ENCODE measurements around the gene CBLN4.

The CBLN4 gene

DNA sequence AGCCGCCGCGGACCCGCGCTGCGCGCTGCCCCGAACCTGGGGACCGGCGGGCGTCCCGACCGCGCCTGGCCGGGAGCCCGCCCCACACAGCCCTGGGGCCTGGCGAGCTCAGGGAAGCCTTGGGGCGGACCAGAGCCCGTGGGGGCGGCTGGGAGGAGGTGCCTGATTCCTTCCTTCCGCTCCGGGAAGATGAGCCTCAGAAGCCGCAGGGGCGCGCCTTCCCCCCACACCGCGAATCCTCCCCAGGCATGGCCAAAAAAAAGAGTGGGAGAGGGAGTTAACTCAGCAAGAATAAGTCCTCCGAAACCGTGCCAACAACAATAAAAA is at the start of gene CBLN4:
Gene CBLN4 (minus strand): TSS at position 131 of the 327 bp plus-strand sequence. CDS start 1,348 bp downstream, outside the sequence.
- POLR2A ChIA-PET: no interaction called here

DNA sequence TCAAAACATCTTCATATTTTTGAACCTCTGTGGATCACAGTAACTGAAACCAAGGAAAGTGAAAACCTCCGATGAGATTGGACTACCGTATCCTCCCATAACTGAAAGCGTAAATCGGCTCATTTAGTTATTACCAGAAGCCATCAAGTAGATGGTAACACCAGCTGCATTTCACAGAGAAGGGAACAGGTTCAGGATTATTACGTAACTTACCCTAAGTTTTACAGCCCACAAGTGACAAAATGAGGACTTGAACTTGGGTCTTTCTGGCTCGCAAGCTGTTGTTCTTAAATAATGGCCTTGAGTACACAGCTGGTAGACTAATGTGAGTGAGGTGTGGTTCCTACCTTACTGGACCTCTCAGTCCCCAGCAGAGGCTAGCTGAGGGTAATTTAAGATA is 37.9 kb upstream of the CBLN4 start:
- CTCF ChIA-PET: no interaction called here
- POLR2A ChIA-PET: no interaction called here
- DNase-seq (ENCODE audit: low read depth, low spot score): no peak
- TF ChIP-seq, protein P1, sequence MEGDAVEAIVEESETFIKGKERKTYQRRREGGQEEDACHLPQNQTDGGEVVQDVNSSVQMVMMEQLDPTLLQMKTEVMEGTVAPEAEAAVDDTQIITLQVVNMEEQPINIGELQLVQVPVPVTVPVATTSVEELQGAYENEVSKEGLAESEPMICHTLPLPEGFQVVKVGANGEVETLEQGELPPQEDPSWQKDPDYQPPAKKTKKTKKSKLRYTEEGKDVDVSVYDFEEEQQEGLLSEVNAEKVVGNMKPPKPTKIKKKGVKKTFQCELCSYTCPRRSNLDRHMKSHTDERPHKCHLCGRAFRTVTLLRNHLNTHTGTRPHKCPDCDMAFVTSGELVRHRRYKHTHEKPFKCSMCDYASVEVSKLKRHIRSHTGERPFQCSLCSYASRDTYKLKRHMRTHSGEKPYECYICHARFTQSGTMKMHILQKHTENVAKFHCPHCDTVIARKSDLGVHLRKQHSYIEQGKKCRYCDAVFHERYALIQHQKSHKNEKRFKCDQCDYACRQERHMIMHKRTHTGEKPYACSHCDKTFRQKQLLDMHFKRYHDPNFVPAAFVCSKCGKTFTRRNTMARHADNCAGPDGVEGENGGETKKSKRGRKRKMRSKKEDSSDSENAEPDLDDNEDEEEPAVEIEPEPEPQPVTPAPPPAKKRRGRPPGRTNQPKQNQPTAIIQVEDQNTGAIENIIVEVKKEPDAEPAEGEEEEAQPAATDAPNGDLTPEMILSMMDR (IDR thresholded peaks at IDR 0.05; ENCODE audit: insufficient read depth, low read length, missing control alignments): no peak
- no peak overlapping the region for H3K4me3 ChIP-seq (ENCODE audit: low read depth, low read length)

More for the DNA sequence above, at the start of gene CBLN4:
- CTCF ChIA-PET: no interaction called here
- H3K4me3 ChIP-seq (ENCODE audit: low read depth, low read length): no peak within 1 kb of the TSS
- no peak for DNase-seq (ENCODE audit: low read depth, low spot score)
- TF ChIP-seq, protein P1 (IDR thresholded peaks at IDR 0.05; ENCODE audit: insufficient read depth, low read length, missing control alignments): no peak

DNA sequence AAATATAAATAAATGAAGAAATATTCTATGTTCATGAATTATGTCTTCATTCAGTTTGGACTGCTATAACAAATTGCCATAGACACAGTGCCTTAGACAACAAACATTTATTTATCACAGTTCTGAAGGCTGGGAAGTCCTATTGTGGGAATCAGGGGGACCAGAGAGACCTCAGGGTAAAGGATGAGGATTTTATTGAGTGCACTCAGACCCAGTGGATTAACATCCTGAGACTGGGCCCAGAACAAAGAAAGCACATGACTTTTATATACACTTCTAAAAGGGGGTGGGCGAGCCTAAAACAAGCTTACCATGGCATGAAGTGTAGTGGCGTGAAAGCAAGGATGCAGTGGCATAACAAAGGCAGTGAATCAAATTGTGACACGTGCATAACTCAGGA is 26.9 kb upstream of the CBLN4 start:
- H3K4me3 ChIP-seq (ENCODE audit: low read depth, low read length): no peak overlapping the region
- POLR2A ChIA-PET: no interaction called here
- CTCF ChIA-PET: no interaction called here
- DNase-seq (ENCODE audit: low read depth, low spot score): no peak
- TF ChIP-seq, protein P1 (IDR thresholded peaks at IDR 0.05; ENCODE audit: insufficient read depth, low read length, missing control alignments): no peak

DNA sequence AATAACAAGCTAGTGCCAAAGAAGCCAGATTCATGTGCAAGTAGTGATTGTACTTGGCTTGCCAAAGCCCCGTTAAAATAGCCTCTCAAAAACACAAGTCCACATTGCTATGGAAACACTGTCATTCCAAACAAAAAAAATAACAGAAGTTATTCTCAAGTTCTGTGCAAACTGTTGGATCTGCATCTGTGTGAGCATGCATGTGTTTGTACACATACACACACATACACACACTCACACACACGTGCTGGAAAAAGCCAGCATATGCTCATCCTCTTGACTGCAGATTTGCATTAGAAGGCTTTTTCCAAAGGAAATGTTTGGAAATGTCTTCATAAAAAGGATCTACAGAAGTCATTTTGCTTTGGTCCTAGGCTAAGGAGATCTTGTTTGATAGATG is 13.4 kb upstream of the CBLN4 start:
- no peak overlapping the region for H3K4me3 ChIP-seq (ENCODE audit: low read depth, low read length)
- ChIA-PET POLR2A (no interaction called here), CTCF (no interaction called here)
- no peak for DNase-seq (ENCODE audit: low read depth, low spot score)
- TF ChIP-seq, protein P1 (IDR thresholded peaks at IDR 0.05; ENCODE audit: insufficient read depth, low read length, missing control alignments): no peak

DNA sequence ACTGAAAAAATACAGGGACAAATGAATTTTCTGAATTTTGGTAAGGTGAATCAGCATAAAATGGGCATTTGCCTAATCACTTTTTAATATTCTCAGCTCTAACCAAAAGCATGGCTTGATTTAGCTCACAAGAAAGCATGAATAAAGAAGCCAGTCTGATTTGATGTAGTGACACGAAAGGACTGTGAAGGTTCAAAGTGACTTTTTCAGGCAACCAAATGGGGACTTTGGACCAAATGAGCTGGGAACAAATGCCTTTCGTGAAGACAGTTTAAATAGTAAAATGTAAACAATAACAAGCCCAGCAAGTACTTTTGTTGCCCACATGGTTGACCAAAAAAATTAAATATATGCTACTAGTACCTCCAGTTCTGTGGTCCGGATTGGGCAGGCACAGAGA is 12.9 kb upstream of the CBLN4 start:
- POLR2A ChIA-PET: no interaction called here

DNA sequence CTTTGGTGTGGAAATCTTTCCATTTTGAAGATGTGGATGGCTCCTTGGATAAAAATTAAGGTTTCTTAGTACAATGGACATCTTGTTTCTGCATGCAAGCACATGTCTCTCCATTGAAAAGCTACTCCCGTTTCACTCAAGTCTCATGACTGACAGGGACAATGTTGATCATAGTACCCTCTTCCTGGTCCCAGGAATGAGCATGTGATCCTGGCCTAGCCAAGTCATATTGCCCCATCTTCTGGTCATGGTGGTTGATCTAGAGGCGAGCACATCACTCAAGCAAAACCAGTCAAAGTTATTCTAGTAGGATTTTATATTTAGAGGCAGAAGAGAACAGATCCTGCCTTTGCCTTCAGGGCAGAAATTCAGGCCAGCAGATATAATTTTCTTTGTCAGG is 12.2 kb upstream of the CBLN4 start:
- POLR2A ChIA-PET: no interaction called here
- no peak for DNase-seq (ENCODE audit: low read depth, low spot score)
- CTCF ChIA-PET: no interaction called here
- TF ChIP-seq, protein P1 (IDR thresholded peaks at IDR 0.05; ENCODE audit: insufficient read depth, low read length, missing control alignments): no peak
- no peak overlapping the region for H3K4me3 ChIP-seq (ENCODE audit: low read depth, low read length)

More for the DNA sequence above, 12.9 kb upstream of the CBLN4 start:
- no peak overlapping the region for H3K4me3 ChIP-seq (ENCODE audit: low read depth, low read length)
- no peak for DNase-seq (ENCODE audit: low read depth, low spot score)
- TF ChIP-seq, protein P1 (IDR thresholded peaks at IDR 0.05; ENCODE audit: insufficient read depth, low read length, missing control alignments): no peak
- CTCF ChIA-PET: no interaction called here

All from AG04449 (cell line).